ENCODE data around the gene PSME3.
"Not testable (repeated sequence)": the region's sequence is repeated elsewhere in the genome, so short reads cannot be mapped to it uniquely, and the experiment has no call there.

Gene PSME3

GRCh38 chr17:42851371-42852240 lies 18.4 kb downstream of the PSME3 start:
- DNase-seq, result not testable (repeated sequence)

DNA sequence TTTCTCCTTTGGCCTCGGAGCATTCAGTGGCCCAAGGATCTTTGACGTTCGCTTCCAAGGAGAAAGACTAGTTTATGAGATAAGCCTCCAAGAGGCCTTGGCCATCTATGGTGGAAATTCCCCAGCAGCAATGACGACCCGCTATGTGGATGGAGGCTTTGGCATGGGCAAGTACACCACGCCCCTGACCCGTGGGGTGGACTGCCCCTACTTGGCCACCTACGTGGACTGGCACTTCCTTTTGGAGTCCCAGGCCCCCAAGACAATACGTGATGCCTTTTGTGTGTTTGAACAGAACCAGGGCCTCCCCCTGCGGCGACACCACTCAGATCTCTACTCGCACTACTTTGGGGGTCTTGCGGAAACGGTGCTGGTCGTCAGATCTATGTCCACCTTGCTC lies 19.2 kb downstream of the PSME3 start:
- no peak for DNase-seq

GRCh38 chr17:42853004-42853403 lies 19.8 kb downstream of the PSME3 start:
- no peak for DNase-seq

DNA sequence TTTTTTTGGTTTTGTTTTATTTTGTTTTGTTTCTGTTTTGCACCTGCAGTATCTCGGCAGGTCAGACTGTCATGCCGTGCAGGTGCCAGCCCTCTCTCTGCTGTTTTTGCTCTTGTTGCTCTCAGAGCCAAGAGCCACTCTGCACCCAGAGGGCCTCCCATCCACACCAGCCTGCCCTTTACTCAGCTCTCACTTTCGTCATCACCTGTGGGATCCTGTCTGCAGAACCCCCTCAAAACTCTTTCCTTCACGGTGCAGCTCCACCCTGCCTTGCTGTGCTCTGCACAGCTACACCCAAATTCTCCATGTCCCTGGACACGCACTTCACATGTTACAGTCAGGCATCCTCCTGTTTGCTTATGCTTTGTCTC lies 20.4 kb downstream of the PSME3 start:
- DNase-seq, result no peak

GRCh38 chr17:42853968-42854790 lies 21.0 kb downstream of the PSME3 start:
- DNase-seq, result no peak

GRCh38 chr17:42855048-42855596 lies 21.9 kb downstream of the PSME3 start:
- no peak for DNase-seq

DNA sequence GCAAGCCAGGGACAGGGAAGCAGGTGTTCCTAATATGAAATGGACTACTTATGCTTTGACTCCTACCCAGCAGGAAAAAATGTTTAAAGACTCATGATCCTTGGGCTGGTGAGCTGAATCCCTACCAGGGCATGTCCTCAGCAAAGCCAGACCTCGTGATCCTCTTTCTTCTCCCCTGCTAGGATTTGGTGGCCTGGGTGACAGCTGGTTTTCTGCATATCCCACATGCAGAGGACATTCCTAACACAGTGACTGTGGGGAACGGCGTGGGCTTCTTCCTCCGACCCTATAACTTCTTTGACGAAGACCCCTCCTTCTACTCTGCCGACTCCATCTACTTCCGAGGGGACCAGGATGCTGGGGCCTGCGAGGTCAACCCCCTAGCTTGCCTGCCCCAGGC lies 22.9 kb downstream of the PSME3 start:
- DNase-seq, result not testable (repeated sequence)

DNA sequence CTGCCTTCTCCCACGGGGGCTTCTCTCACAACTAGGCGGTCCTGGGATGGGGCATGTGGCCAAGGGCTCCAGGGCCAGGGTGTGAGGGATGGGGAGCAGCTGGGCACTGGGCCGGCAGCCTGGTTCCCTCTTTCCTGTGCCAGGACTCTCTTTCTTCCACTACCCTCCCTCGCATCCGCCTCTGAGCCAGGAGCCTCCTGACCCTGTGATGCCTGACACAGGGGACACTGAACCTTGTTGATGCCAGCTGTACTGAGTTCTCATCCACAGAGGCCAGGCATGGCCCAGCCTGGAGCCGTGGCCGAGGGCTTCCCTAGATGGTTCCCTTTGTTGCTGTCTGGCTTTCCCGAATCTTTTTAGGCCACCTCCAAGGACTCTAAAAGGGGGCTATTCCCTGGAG lies 23.3 kb downstream of the PSME3 start:
- not testable (repeated sequence) for DNase-seq

- DNase-seq, result no peak
These were observed 24.2 kb downstream of the PSME3 start for GRCh38 chr17:42857389-42857788.

- DNase-seq, result no peak
These were observed 32.5 kb downstream of the PSME3 start for GRCh38 chr17:42865638-42866094.

DNA sequence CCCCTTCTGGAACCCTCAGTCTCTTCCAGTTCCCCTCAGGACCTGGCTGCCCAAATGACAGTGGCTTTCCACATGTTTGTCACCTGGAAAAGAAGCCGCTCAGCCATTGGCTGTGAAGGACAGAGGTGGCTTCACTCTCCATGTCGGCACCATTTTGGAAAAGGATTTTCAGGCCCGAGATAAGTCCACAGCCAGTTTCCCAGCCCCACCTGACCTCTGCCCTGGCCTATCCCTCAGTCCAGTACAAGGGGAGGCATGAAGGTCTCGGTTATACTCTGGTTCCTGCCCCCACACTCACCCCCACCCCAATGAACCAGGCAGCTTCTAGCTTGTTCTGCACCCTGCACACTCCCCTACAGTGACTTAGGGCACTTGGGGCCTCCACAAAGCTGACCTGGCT lies 33.0 kb downstream of the PSME3 start:
- DNase-seq, result no peak

GRCh38 chr17:42866631-42867575 lies 33.7 kb downstream of the PSME3 start:
- no peak for DNase-seq

DNA sequence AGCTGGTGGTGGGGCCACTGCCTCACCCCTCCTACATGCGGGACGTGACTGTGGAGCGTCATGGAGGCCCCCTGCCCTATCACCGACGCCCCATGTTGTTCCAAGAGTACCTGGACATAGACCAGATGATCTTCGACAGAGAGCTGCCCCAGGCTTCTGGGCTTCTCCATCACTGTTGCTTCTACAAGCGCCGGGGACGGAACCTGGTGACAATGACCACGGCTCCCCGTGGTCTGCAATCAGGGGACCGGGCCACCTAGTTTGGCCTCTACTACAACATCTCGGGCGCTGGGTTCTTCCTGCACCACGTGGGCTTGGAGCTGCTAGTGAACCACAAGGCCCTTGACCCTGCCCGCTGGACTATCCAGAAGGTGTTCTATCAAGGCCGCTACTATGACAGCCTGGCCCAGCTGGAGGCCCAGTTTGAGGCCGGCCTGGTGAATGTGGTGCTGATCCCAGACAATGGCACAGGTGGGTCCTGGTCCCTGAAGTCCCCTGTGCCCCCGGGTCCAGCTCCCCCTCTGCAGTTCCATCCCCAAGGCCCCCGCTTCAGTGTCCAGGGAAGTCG lies 34.6 kb downstream of the PSME3 start:
- DNase-seq, result not testable (repeated sequence)

GRCh38 chr17:42868338-42868737 lies 35.1 kb downstream of the PSME3 start:
- DNase-seq, result no peak

DNA sequence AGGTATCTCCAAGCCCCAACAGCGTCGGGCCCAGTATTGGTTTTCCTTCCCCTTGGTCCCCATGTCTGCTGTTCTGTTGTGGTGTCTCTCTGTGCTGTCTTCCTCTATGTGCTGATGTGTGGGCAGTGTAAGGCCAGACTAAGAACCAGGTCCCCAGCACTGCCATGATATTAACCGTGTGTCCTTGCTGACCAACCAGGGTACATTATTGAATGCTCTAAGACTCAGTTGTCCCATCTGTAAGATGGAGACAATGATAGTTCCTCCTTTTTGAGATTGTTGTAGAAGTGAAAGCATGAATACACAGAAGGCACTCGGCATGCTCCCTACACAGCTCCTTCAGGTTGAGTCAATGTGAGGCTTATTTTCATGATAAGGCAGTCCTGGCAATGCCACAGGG lies 38.5 kb downstream of the PSME3 start:
- DNase-seq, result no peak

DNA sequence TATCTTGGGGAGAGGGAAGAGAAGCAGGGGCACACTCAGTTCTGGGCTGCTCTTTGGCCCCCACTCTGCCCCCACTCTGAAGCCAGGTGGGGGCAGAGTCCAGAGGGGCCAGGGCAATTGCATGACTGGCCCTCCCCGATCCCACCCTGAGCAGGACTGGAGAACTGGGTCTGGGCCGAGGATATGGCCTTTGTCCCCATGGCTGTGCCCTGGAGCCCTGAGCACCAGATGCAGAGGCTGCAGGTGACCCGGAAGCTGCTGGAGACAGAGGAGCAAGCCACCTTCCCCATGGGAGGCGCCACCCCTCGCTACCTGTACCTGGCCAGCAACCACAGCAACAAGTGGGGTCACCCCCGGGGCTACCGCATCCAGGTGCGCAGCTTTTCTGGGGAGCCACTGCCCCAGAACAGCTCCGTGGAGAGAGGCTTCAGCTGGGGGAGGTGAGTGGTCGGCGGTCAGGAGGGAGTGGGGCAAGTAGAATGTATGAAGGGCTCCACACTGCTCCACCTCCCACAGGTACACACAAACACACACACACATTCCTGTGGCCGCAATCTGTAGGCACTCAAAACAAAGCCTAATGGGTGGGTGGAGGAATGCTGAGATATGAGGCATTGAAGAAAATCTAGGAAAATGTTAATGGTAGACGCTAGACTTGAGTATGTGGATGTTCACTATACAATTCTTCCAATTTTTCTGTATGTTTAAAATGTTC lies 39.2 kb downstream of the PSME3 start:
- DNase-seq, result no peak

DNA sequence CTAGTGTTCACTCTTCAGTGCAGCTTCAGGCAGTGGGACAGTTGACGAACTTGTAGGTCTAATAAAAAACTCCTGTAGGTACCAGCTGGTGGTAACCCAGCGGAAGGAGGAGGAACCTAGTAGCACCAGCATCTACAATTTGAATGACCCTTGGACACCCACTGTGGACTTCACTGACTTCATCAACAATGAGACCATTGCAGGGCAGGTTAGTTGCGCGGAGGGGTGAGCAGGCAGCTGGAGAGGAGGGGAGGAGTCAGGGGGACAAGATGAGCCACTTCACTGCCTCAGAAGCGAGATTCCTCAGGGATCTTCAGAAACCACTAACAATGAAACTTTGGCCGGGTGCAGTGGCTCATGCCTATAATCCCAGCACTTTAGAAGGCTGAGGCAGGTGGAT lies 40.1 kb downstream of the PSME3 start:
- no peak for DNase-seq

- not testable (repeated sequence) for DNase-seq
These were observed 40.9 kb downstream of the PSME3 start for GRCh38 chr17:42873932-42874695.

DNA sequence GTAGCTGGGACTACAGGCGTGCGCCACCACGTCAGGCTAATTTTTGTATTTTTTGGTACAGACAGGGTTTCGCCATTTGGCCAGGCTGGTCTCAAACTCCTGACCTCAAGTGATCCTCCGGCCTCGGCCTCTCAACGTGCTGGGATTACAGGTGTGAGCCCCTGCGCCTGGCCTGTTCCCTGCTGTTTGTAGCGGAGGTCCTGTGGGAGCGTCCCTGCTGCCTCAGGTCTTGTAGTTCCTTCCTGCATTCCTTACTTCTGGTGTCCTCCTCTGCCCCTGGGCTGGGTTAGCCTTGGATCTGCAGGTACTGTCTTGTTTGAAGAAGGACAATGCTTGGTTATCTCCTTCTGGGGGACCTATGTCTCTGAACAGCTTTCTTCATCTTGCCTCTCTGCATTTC lies 43.8 kb downstream of the PSME3 start:
- DNase-seq, result no peak

DNA sequence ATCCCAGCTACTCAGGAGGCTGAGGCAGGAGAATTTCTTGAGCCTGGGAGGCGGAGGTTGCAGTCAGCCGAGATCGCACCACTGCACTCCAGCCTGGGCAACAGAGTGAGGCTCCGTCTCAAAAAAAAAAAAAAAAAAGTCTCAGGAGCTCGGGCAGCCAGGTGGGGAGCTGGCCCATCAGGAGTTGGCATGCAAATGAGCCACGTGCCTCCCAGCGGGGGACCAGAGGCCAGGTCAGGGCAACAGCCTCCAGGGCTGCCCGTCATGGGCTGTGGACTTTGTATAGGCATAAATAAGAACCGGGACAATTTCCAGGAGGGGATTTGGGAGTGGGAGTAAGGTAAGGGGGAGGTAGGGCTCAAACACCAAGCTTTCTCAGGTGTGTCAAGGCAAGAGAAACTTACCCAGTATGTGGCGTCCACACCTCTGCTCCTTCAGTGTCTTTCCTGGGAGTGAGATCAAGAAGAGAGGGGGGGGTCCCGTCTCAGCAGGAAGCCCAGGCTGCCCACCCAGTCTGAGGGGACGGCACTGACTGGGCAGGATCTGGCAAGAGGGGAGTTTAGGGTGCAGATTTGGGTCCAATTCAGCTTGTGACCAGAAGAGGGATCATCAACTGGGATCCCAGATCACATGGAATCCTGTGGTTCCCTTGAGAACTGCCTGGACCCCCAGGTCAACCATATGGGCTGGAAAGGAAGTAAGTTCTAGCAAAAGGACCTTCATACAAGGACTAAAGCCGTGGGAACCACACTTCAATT lies 45.1 kb downstream of the PSME3 start:
- DNase-seq, result no peak
